Activated CD4-positive, CD25-positive, alpha-beta regulatory T cell treated with anti-CD3 and anti-CD28 coated beads, Interleukin-2, amount 50 U/mL, for 16 hours (primary cell): ENCODE data around the gene FAM89B.

Experiments used
- DNase-seq: peaks from one replicate; pipeline ENCODE4 v3.0.0-alpha.2; 2020; ENCODE audit warnings: low read depth, low spot score

Gene FAM89B

GRCh38 chr11:65538915-65539743, 33.2 kb upstream of the FAM89B start:
- no peak for DNase-seq

GRCh38 chr11:65539744-65540289, 32.5 kb upstream of the FAM89B start:
- DNase-seq, result no peak

DNA sequence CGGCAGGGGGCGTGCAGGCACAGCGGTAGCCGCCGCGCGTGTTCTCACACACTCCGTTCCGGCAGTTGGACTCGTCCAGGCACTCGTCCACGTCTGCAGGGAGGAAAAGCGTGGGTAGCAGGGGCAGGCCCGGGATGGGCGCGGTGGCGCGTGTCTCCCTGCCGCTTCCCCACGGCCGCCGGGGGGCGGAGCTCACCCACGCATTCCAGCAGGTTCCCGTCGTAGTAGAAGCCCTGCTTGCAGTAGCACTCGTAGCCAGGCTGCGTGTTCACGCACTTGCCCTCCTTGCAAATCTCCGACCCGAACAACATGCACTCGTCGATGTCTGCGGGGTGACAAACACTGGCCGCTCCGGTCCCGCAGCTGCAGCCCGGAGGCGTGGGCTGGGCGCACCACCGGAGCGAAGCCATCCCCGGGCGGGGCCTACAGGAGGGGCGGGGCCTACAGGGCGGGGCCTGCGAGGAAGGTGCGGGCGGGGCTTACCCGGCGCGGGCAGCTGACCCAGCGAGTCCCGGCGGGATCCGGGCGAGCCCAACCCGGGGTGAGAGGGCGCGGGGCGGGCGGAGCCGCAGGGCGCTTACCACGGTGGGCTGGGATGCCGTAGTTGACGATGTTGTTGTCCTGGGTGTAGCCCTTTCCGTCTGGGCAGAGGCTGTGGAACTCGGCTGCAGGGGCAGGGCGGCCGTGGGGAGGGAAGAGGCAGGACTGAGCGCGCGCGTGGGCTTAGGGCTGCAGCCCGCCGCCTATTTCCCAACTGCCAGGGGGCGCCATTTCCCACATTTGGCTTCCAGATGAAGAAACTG, 31.8 kb upstream of the FAM89B start:
- peak; percentile 72 for DNase-seq

DNA sequence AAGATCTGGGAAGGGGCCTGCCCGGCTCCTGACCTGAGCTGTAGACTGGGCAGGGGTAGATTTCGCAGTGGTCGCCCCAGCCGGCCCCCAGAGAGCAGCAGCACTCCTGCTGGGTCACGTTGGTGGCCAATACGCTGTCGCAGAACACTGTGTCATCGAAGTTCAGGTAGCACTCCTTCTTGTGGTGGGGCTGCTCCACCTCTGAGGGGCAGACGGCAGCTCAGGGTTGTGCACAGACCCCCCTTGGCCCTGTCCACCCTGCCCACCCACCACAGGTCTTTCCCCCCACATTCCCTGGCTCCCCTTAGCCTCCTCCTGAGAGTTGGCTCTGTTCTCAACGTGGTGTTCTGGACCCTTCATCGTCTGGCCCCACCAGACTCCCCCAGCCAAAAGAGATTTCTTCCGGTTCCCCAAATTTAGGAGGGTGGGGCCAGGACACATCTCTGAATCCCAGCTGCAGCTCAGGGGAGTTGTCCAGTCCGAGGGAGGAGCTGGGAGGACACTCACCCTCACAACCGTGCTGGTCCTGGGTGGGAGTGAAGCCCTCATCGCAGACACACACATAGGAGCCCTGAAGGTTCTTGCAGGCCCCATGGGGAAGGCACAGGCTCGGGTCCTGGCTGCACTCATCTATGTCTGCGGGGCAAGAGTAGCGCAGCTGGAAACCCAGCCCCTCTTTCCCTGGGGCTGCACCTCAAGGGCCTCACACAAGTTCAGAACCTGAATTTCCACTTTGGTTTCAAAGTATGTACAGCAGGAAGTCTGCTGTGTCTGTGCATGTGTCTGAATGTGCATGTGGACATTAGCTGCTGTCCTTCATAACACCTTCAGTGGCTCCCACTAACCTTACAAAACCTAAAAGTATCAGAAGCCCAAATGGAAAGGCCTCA, 31.0 kb upstream of the FAM89B start:
- no peak for DNase-seq

DNA sequence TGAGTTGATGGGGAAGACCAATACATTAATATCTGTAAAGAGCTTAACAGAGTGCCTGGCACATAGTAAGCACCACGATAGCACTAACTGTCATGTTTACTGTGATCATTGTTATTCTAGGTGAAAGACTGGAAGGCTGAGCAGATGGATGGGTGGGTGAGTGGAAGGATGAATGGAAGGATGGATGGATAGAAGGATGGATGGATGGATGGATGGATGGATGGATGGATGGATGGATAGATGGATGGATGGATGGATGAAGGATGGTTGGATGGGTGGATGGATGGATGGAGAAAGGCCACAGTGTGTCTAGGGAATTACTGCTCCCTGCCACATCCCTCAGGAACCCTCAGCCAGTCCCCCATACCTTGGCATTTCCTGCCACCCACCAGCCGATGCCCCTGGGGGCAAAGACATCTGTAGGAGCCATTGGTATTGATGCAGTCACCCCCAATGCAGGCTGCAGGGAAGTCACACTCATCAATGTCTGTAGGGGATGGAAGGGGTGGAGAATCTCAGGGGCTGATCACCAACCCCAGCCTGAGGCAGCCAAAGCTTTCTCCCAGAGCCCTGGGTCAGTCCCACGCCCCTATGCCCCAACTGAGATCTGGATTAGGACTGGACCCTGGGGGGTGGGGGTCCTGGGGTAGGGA, 29.5 kb upstream of the FAM89B start:
- DNase-seq, result no peak

DNA sequence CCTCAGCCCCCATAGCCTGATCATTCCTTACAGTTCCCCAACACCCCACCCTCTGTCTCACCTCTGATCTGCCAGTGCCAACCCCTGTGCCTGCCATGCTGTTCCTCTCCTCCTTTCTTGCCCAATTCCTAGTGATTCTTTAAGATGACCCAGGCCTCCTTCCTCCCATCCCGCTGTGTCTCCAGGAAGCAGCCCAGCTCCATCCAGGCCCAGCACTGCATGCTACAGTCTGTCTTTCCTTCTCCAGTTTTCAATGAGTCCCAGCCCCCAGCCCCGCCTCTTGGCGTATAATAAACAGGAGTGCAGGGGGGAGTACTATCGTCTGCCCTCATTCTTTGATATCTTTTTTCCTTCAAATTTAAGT, 26.5 kb upstream of the FAM89B start:
- no peak for DNase-seq

DNA sequence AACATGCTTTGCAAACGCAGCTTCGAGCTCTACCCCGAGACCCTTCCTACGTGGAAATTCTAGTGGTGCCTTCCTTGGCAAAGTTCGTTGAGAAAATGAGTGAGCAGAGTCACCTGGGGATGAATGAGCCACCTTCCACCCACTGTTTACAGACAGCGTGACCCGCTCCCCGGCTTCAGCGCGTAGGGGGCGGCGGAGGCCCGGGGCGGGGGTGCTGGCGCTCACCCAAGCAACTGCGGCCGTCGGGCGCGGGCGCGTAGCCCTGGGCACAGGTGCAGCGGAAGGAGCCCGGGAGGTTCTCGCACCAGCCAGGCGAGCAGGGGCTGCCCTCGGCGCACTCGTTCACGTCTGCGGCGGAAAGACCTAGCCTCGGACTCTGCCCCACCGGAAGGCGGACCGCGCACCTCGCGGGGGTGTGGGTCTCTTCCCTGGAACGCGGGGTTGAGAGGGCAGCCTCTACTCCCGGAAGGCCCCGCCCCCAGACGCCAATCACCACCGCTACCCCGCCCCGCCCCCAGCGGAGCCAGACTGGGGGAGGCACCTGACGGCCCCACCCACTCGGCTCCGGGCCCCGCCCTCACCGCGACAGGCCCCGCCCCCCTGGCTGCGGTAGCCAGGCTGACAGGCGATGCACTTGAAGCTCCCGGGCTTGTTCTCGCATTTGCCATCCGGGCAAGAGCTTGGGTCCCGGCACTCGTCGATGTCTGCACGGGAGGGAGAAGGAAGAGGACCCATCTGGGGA, 25.9 kb upstream of the FAM89B start:
- DNase-seq, result peak; percentile 93

GRCh38 chr11:65547446-65548125, 24.8 kb upstream of the FAM89B start:
- no peak for DNase-seq

- no peak for DNase-seq
Observed at GRCh38 chr11:65548395-65548794, 23.9 kb upstream of the FAM89B start.

DNA sequence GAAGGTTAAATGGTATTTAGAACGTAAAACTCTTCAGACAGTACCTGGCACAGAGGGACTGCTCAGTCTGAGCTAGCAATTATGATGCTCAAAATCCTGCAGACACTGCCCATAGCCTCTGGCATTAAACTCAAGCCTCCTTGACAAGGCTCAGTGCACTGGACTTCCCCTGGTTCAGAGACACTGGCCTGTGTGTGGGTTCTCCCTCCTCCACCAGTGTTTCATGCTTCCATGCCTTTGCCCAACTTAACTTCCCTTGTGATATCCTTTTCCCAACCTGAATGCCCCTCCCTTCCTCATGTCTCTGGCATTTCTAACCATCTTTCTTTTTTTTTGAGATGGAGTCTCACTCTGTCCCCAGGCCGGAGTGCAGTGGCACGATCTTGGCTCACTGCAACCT, 23.2 kb upstream of the FAM89B start:
- no peak for DNase-seq

- DNase-seq, result no peak
Observed at GRCh38 chr11:65551572-65552387, 20.6 kb upstream of the FAM89B start.

- no peak for DNase-seq
Observed at GRCh38 chr11:65552388-65552951, 19.9 kb upstream of the FAM89B start.

GRCh38 chr11:65553301-65554001, 18.9 kb upstream of the FAM89B start:
- DNase-seq, result peak; percentile 35

DNA sequence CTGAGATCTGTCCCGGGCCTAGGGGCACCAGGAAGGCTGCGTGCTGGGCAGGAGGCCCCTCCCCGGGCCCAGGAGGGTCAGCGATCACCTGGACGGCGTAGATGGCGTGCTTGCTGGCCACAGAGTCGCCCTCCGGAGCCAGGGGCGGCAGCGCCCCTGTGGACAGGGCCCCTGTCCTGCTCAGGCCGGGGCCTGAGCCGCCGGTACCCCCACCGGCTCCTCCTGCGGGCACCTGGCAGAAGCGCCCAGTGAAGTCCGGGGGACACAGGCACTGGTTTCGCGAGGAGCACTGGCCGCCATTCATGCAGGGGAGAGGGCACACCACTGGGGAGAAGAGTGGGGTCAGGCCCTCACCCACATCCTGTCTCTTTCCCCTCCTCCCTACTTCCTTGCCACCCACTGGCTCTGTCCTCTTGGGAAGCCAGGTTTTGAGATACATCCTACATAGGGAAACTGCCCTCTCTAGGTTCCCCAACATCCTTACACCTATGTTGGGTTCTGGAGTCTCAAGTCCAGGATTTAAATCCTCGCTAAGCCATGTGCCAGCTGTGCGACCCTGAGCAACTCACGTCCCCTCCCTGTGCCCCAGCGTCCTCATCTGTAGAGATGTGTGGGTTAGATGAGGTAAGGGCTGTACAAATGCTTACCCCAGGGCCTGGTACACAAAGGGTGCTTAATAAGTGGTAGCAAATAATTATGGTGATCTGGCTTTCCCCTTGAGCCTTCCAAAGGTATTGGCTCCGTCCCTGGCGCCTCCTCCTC, 18.1 kb upstream of the FAM89B start:
- DNase-seq, result no peak

DNA sequence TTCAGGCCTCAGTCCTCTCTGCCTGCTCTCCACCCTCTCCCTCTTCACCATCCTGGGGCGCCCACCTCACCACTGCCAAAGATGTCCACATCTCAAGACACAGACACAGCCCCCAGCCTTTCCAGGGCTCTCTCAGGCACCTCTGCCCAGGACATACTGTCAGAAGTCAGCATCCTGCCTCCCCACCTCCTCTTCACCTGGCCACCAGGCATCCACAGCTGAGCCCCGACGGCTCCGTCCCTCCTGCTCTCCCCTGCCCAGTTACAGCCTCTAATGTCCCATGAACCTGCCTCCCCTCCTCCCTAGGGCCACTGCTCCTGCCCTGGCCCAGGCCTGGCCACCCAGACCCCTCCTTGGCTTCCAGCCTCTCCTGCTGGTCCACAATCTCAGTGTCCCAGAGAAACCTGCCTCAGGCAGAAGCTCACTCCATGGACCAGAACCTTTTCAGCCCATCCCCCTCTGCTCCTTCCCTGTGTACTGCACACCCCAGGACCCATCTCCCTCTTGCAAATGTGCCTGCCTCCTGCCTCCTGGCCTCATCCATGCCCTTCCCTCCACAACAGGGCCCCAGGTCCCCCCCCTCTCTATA, 17.4 kb upstream of the FAM89B start:
- DNase-seq, result no peak

- DNase-seq, result no peak
Observed at GRCh38 chr11:65555693-65556231, 16.6 kb upstream of the FAM89B start.
